ENCODE measurements around the gene MLANA. TPM values are rescaled to one million over a fixed set of nuclear protein-coding genes. Genes with fewer than 3 reads are reported as not detected.

Gene MLANA
- total and polyA plus RNA-seq, 8 donors = 0.75 to 1.5 (median 1.1) TPM; not detected in 2

- intact Hi-C loops (cut with DNase I) = no loop called here
- peaks cover 0 to 16% of the 10 kb centered on the region in 2 donors for H3K36me3 ChIP-seq
- H3K27me3 ChIP-seq = no peaks in the 10 kb centered on the region
- H3K4me3 ChIP-seq = no peak overlapping the region
- TF ChIP-seq, protein P1, sequence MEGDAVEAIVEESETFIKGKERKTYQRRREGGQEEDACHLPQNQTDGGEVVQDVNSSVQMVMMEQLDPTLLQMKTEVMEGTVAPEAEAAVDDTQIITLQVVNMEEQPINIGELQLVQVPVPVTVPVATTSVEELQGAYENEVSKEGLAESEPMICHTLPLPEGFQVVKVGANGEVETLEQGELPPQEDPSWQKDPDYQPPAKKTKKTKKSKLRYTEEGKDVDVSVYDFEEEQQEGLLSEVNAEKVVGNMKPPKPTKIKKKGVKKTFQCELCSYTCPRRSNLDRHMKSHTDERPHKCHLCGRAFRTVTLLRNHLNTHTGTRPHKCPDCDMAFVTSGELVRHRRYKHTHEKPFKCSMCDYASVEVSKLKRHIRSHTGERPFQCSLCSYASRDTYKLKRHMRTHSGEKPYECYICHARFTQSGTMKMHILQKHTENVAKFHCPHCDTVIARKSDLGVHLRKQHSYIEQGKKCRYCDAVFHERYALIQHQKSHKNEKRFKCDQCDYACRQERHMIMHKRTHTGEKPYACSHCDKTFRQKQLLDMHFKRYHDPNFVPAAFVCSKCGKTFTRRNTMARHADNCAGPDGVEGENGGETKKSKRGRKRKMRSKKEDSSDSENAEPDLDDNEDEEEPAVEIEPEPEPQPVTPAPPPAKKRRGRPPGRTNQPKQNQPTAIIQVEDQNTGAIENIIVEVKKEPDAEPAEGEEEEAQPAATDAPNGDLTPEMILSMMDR (IDR thresholded peaks at IDR 0.05) = no peak
- no peak for DNase-seq
- no peak for ATAC-seq
- H3K4me1 ChIP-seq = no peaks in the 10 kb centered on the region
- no peak overlapping the region for H3K27ac ChIP-seq
- H3K9me3 ChIP-seq = no peaks in the 10 kb centered on the region
These were observed 19.3 kb downstream of the MLANA start for GRCh38 chr9:5909976-5910375.

GRCh38 chr9:5910413-5911057 lies 19.8 kb downstream of the MLANA start:
- no peaks in the 10 kb centered on the region for H3K27me3 ChIP-seq
- DNase-seq (no peak), ATAC-seq (no peak)
- intact Hi-C loops (cut with DNase I) = no loop called here
- no peak overlapping the region for H3K4me3 ChIP-seq
- no peaks in the 10 kb centered on the region for H3K9me3 ChIP-seq
- no peak overlapping the region for H3K27ac ChIP-seq
- TF ChIP-seq, protein P1 (IDR thresholded peaks at IDR 0.05) = no peak
- H3K4me1 ChIP-seq = no peaks in the 10 kb centered on the region
- H3K36me3 ChIP-seq = peaks cover 0 to 11% of the 10 kb centered on the region in 2 donors

- H3K27me3 ChIP-seq = no peaks in the 10 kb centered on the region
- TF ChIP-seq, protein P1 (IDR thresholded peaks at IDR 0.05) = no peak
- no peaks in the 10 kb centered on the region for H3K9me3 ChIP-seq
- H3K27ac ChIP-seq = no peak overlapping the region
- no peak for ATAC-seq
- intact Hi-C loops (cut with DNase I) = no loop called here
- DNase-seq = no peak
- no peak overlapping the region for H3K4me3 ChIP-seq
- H3K36me3 ChIP-seq = peaks cover 0 to 7% of the 10 kb centered on the region in 2 donors
- H3K4me1 ChIP-seq = no peaks in the 10 kb centered on the region
These were observed 24.7 kb downstream of the MLANA start for GRCh38 chr9:5915438-5915837.

GRCh38 chr9:5917273-5917672 lies 26.6 kb downstream of the MLANA start:
- DNase-seq (no peak), ATAC-seq (peak; percentile 84)
- Histone ChIP-seq H3K9me3 (no peaks in the 10 kb centered on the region), H3K4me1 (no peaks in the 10 kb centered on the region), H3K27me3 (no peaks in the 10 kb centered on the region), H3K4me3 (no peak overlapping the region), H3K36me3 (peaks cover 0 to 26% of the 10 kb centered on the region in 2 donors), H3K27ac (no peak overlapping the region)
- intact Hi-C loops (cut with DNase I) = no loop called here
- TF ChIP-seq, protein P1 (IDR thresholded peaks at IDR 0.05) = no peak

DNA sequence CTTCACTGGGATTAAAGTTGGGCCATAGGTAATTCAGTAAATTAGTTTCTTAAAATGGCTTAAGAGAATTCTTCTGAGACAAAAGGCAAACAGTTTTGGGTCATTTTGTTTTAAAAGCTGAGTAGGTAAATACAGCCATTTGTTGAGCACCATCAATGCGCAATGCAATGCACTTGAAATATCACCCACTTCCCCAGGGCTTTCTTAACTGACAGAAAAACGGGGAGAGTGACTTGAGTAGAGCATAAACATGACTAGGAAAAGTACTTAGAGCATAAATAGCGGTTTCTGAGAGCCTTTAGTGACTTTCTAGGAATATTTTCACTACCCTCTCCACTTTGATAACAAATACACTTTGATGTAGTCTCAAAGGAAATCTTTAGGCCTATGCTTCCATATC lies 27.2 kb downstream of the MLANA start:
- DNase-seq = peak in 1 of 4 donors; percentile 9
- H3K27me3 ChIP-seq = no peaks in the 10 kb centered on the region
- TF ChIP-seq, protein P1 (IDR thresholded peaks at IDR 0.05) = no peak
- H3K4me3 ChIP-seq = no peak overlapping the region
- no peak overlapping the region for H3K27ac ChIP-seq
- no peaks in the 10 kb centered on the region for H3K9me3 ChIP-seq
- intact Hi-C loops (cut with DNase I) = no loop called here
- peaks cover 0 to 32% of the 10 kb centered on the region in 2 donors for H3K36me3 ChIP-seq
- no peaks in the 10 kb centered on the region for H3K4me1 ChIP-seq
- ATAC-seq = peak; percentile 89
